Cardiac muscle cell (in vitro differentiated cells and primary cell): ENCODE data around the gene ENO3. TPM values are rescaled to one million over a fixed set of nuclear protein-coding genes. Genes with fewer than 3 reads are reported as not detected.

Source experiments
- DNase-seq, 2 donors: peaks; one replicate each; pipeline versions ENCODE4 v3.0.0 to v3.0.0-alpha.2; 2010 to 2017; ENCODE audit warnings: low read depth in 1 of 2, low spot score in 1 of 2
- H3K27ac ChIP-seq: fragments of 200-600 bp; sonication (generic); 2 replicates; pipeline ENCODE4 v1.5.1; 2016
- H3K27me3 ChIP-seq: fragments of 200-600 bp; sonication (generic); 2 replicates; pipeline ENCODE4 v1.6.0; 2016; ENCODE audit warnings: control low read depth
- H3K36me3 ChIP-seq: fragments of 200-600 bp; sonication (generic); 2 replicates; pipeline ENCODE4 v1.5.1; 2016; ENCODE audit warnings: control low read depth
- H3K4me1 ChIP-seq: fragments of 200-600 bp; sonication (generic); 2 replicates; pipeline ENCODE4 v1.8.1; 2017; ENCODE audit warnings: low read depth, mild to moderate bottlenecking, mixed run types
- H3K4me3 ChIP-seq: fragments of 200-600 bp; sonication (generic); 2 replicates; pipeline ENCODE4 v1.5.1; 2016; ENCODE audit warnings: mild to moderate bottlenecking
- H3K9me3 ChIP-seq: fragments of 200-600 bp; sonication (generic); 2 replicates; pipeline ENCODE4 v1.5.1; 2017; ENCODE audit warnings: low read depth, mild to moderate bottlenecking, control low read depth
- polyA plus RNA-seq: library from polyadenylated mRNA; unstranded; fragments of >200 nt; fragmentation: Nextera tagmentation; extraction: Ambion mirVana; gene quantifications from 2 replicates; pipeline ENCODE4 v1.2.1, GENCODE V29; 2016
- total RNA-seq: library from RNA; depleted of rRNA; stranded (reverse); fragments of >200 nt; gene quantifications from 2 replicates; pipeline ENCODE4 v1.2.3, GENCODE V29; 2016
- TF ChIP-seq, protein P1 (sequence below): IDR thresholded peaks from 2 replicates; pipeline ENCODE4 v1.5.1; 2012; ENCODE audit warnings: low read depth, mild to moderate bottlenecking, low read length

Gene ENO3
- total and polyA plus RNA-seq, 2 experiments from 2014 or later: 595 to 1,853 TPM

DNA sequence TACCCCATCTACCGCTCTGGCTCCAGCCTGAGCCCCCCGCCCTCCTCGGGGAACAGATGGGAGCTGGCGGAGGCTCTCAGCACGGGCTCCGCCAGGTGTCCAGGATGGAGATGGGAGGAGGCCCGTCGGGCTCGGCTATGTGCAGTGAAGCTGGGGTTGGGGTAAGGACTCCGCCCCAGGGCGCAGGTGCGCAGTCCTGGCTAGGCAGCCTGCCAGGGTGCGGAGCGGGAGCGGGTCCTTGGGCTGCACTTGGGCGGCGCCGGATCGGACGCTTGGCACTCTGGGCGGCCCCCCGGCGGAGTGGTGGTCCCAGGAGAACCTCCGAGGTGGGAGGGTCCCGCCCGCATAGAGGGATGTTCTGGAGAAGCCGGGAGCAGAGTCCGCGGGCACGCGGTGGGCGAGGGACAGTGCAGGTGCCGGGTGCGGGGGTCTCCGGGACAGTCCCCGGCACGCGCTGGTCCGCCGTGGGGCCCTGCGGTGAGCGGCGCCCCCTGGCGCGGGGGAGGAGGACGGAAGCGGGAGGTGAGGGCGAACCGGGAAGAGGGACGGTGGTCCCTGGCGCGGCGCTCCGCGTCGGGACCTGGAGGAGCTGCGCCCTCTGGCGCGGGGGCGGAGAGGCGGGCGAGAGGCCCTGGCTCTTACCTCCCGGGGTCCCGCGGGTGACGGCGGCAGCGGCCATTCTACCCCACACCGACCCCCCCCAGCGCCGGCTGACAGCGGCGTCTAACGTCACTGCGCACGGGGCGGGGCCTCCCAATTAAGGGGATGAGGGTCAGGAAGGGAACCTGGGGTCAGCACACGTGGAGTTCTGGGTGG lies 36.2 kb downstream of the ENO3 start, which contains the start of gene CAMTA2:
Gene CAMTA2, minus strand, starts transcription at position 725 of the 816 bp plus-strand sequence. CDS start 1,453 bp downstream, outside the sequence.
- peaks cover 11% of the 10 kb centered on the region for H3K4me1 ChIP-seq

DNA sequence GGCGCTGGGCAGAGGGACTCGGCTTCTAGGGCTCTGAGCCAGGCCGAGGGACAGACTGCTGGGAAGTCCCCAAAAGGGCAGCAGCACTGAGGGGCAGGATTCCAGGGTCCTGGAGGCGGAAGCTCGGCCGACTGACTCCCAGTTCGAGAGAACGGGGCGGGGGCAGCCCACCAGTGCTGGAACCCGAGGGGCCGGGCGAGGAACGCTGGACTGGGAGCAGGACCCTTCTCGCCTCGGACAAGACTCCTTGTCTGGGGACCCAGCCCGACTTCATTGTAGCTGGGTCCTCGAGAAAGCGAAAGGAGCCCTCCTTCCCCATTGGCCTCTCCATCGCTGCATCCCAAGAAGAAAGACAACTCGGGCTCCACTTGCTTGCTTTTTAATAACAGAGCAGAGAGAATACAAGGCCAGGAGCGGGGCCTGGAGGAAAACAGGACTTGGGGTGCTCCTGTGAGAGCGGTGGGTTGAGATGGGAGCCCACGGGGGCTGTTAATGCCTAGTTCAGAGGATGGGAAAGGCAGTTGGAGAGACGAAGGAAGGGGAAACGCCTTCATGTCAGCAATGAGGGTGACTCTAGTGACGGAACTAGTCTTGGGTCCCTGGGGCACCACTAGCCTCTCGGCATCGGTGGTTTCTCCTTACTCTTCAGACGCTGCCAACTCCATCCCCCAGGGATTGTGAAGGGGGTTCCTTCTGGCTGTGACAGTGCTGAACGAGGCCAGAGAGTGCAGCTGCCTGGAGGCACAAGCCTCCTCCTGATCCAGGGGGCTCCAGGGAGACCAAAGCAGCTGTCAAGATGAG lies 37.0 kb downstream of the ENO3 start:
- Histone ChIP-seq H3K27me3 (no peaks in the 10 kb centered on the region), H3K36me3 (no peaks in the 10 kb centered on the region), H3K4me3 (peak overlapping the region; percentile 58), H3K9me3 (no peaks in the 10 kb centered on the region), H3K4me1 (peaks cover 11% of the 10 kb centered on the region), H3K27ac (peak overlapping the region; percentile 44)
- peak in 1 of 2 donors; percentile 31 for DNase-seq
- TF ChIP-seq, protein P1, sequence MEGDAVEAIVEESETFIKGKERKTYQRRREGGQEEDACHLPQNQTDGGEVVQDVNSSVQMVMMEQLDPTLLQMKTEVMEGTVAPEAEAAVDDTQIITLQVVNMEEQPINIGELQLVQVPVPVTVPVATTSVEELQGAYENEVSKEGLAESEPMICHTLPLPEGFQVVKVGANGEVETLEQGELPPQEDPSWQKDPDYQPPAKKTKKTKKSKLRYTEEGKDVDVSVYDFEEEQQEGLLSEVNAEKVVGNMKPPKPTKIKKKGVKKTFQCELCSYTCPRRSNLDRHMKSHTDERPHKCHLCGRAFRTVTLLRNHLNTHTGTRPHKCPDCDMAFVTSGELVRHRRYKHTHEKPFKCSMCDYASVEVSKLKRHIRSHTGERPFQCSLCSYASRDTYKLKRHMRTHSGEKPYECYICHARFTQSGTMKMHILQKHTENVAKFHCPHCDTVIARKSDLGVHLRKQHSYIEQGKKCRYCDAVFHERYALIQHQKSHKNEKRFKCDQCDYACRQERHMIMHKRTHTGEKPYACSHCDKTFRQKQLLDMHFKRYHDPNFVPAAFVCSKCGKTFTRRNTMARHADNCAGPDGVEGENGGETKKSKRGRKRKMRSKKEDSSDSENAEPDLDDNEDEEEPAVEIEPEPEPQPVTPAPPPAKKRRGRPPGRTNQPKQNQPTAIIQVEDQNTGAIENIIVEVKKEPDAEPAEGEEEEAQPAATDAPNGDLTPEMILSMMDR: no peak

More for the DNA sequence above, 36.2 kb downstream of the ENO3 start, which contains the start of gene CAMTA2:
- DNase-seq: peak; percentile 79 to 94
- Histone ChIP-seq H3K27me3 (no peaks in the 10 kb centered on the region), H3K9me3 (no peaks in the 10 kb centered on the region), H3K27ac (peak within 1 kb of the TSS; percentile 44), H3K36me3 (no peaks in the 10 kb centered on the region), H3K4me3 (peak within 1 kb of the TSS; percentile 58)
- TF ChIP-seq, protein P1: peak; percentile 70

DNA sequence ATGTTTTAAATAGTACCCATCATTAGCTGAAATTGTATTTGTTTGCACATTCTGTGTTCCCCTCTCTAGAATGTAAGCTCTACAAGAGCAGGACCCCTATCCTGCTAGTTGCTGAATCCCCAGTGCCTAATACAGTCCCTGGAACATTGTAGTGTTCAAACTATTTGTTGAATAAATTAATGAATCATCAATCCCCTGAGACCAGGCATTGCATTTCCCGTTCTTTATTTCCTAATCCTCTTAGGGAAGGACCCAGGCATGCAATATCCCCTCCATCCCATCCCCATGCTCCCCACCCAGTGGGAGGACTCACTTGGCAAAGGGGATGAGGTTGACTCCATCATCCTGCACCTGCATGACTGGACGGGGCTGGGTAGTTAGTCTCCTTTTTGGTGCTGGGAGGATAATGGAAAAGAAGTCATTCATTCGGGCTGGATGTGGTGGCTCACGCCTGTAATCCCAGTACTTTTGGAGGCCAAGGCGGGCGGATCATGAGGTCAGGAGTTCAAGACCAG lies 43.2 kb downstream of the ENO3 start:
- Histone ChIP-seq H3K27ac (no peak overlapping the region), H3K9me3 (no peaks in the 10 kb centered on the region), H3K4me1 (peaks cover 9% of the 10 kb centered on the region), H3K27me3 (no peaks in the 10 kb centered on the region), H3K4me3 (no peak overlapping the region), H3K36me3 (no peaks in the 10 kb centered on the region)
- no peak for DNase-seq
- TF ChIP-seq, protein P1: no peak

DNA sequence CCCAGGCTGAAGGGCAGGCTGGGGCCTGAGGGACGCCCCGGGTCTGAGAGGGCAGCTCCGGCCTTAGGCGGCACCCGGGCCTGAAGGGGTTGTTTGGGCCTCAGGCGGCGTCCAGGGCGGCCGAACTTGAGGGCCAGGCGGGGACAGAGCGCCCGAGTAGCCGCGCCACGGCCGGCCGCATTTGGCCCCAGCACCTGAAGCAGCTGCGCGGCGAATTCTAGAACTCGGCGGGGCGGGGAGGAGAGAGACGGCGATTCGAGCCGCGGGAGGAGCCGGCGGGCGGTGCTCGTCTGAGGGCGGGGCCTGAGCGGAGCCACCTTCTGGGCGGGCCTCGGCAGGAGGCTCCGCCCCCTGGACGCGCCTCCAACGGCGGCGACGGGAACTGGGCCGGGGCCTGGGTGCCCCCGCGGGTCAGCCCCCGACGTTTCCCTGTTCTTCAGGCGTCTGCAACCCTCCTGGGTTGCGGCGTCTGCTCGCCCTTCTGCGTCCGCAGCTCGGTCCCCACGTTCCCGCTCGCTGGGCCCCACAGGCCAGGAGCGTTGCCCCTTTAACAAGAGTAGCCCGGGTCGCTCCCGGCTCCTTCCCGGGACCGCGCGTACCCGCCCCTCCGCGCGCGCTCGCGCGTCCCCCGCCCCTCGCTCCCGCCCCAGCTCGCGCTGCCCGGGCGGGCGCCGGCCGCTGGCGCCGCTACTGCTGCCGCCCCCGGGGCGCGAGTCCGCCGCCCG lies 46.5 kb downstream of the ENO3 start, which contains the start of the genes INCA1 and KIF1C:
Gene INCA1, minus strand, starts transcription at position 221 of the 725 bp plus-strand sequence. CDS start 3,085 bp downstream, outside the sequence.
Gene KIF1C, plus strand, starts transcription at position 649 of the 725 bp plus-strand sequence. CDS start 2,297 bp downstream, outside the sequence.
- Histone ChIP-seq H3K4me3 (peak within 1 kb of the TSS; percentile 90), H3K27me3 (no peaks in the 10 kb centered on the region), H3K27ac (peak within 1 kb of the TSS; percentile 87), H3K4me1 (peaks cover 26% of the 10 kb centered on the region), H3K9me3 (no peaks in the 10 kb centered on the region), H3K36me3 (peaks cover 14% of the 10 kb centered on the region)
- TF ChIP-seq, protein P1: no peak
- peak; percentile 92 to 97 for DNase-seq
